GM13977 (cell line): Measurements from ENCODE around the gene CHD2.
"Not testable (repeated sequence)": the region's sequence is repeated elsewhere in the genome, so short reads cannot be mapped to it uniquely, and the experiment has no call there.

Source experiments
- DNase-seq: peaks from one replicate; pipeline ENCODE4 v3.0.0; 2012; ENCODE audit warnings: low spot score
- in situ Hi-C: fragments of 300-500 bp; cut with MboI; formaldehyde crosslinking; loops from one replicate; pipeline ENCODE4 v1.12.0; 2022; ENCODE audit warnings: low sequenced_read_pairs, low pct_unique_long_range_greater_than_20kb, mixed read lengths, inconsistent platforms; ENCODE audit not compliant: unreplicated experiment
- TF ChIP-seq, protein P1 (sequence below): IDR thresholded peaks from 2 replicates; pipeline ENCODE4 v1.5.1; 2012; ENCODE audit warnings: mild to moderate bottlenecking, control low read depth; ENCODE audit not compliant: insufficient read depth; ENCODE audit errors: extremely low read depth, missing control alignments

Gene CHD2

GRCh38 chr15:92899948-92900730 lies at the start of gene CHD2:
Gene CHD2, plus strand, starts transcription at chr15:92900324. Its CDS starts 914 bp downstream, at chr15:92901238.
- TF ChIP-seq, protein P1, sequence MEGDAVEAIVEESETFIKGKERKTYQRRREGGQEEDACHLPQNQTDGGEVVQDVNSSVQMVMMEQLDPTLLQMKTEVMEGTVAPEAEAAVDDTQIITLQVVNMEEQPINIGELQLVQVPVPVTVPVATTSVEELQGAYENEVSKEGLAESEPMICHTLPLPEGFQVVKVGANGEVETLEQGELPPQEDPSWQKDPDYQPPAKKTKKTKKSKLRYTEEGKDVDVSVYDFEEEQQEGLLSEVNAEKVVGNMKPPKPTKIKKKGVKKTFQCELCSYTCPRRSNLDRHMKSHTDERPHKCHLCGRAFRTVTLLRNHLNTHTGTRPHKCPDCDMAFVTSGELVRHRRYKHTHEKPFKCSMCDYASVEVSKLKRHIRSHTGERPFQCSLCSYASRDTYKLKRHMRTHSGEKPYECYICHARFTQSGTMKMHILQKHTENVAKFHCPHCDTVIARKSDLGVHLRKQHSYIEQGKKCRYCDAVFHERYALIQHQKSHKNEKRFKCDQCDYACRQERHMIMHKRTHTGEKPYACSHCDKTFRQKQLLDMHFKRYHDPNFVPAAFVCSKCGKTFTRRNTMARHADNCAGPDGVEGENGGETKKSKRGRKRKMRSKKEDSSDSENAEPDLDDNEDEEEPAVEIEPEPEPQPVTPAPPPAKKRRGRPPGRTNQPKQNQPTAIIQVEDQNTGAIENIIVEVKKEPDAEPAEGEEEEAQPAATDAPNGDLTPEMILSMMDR, result no peak
- in situ Hi-C loops, result loop anchor here (5.0 kb wide), 1 partner anchor 93 kb away; no protein-coding TSS in a partner anchor
- peak; percentile 75 for DNase-seq

DNA sequence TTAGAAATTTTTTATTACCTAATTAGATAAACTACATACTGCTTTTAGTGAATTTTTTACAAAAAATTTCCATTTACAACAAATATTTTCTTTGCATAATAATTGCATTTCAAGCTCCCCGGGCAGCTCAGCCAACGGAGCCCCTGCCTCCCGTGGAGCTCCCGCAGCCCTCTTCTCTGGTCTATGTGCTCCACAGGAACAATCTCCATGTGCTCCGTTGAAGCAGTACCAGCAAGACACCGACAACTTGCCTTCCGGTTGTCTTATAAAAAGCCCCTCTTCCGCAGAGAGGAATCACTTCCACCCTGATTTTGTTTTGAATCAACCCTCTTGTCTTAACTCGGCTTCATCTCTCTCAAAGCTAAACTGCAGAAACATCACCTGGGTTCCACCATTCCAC lies 46.9 kb upstream of the CHD2 start:
- in situ Hi-C loops, result no loop called here
- TF ChIP-seq, protein P1, result no peak
- no peak for DNase-seq

DNA sequence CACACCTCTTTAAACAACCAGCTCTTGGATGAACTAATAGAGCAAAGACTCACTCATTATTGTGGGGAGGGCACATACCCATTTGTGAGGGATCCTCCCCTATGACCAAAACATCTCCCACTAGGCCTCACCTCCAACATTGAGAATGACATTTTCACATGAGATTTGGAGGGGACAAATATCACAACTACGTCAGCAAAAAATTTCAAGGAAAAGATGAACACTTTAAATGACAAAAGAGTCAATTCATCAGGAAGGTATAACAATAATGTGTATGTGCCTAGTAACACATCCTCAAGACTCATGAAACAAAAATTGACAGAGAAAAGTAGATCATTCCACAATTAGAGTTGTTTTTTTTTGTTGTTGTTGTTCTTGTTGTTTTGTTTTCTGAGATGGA lies 38.4 kb upstream of the CHD2 start:
- in situ Hi-C loops, result no loop called here
- TF ChIP-seq, protein P1, result no peak
- DNase-seq, result no peak

- TF ChIP-seq, protein P1, result no peak
- in situ Hi-C loops, result no loop called here
- no peak for DNase-seq
Observed at GRCh38 chr15:92864127-92864814, 35.9 kb upstream of the CHD2 start.

DNA sequence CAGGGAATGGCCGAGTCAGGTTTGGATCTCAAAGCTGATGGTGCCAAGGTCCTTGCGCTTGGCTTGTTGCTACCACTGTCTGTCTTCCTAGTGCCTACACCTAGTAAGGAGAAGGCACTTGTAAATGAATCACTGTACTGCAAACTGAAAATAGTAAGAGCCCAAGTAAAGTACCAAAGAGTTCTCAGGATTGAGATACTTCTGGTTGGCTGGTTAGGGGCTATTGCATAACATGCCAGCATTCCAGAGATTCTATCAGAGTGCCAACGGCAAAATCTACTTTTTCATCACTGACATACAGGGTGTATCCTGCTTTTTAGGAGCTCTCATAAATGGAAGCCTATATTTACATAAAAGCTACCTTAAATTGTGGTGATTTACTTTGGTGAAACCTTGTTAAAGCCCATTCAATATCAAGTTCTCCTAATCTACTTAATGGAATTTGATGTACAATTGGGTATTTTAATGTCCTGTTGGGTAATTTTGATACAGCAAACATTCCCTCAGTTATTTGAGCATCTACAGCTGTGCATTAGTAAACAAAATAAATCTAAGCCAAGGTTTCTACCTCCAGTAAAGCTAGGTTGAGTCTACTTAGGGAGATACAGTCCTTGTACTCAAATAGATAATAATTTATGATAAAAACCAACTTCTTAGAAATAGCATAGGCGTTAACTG lies 30.7 kb upstream of the CHD2 start:
- DNase-seq, result no peak
- in situ Hi-C loops, result no loop called here
- TF ChIP-seq, protein P1, result no peak

GRCh38 chr15:92870010-92870591 lies 30.0 kb upstream of the CHD2 start:
- in situ Hi-C loops, result no loop called here
- no peak for DNase-seq
- TF ChIP-seq, protein P1, result no peak

- DNase-seq, in situ Hi-C loops: not testable (repeated sequence)
Observed at GRCh38 chr15:92872967-92873366, 27.2 kb upstream of the CHD2 start.
